Right lobe of liver (tissue), 4 donors: ENCODE data around the gene CYCS.

Source experiments
- CTCF ChIP-seq, 4 donors: fragments of 200-600 bp in 3 of 4; fragments of 450-650 bp in 1 of 4; IDR thresholded peaks; one replicate each; pipeline versions ENCODE4 v1.5.1 to v1.8.0; 2016 to 2022; ENCODE audit warnings: antibody characterized with exemption in 4 of 4, mild to moderate bottlenecking in 2 of 4
- POLR2A ChIP-seq: fragments of 450-650 bp; IDR thresholded peaks from one replicate; pipeline ENCODE4 v1.6.1; 2017; ENCODE audit warnings: antibody characterized with exemption, mild to moderate bottlenecking
- donor health status: DM: no; HTN: no; CAD: no.
- donor health status: DM: no; HTN: no; CAD: no.
- donor health status: DM: no; HTN: yes; CAD: no.

- no peak for TF ChIP-seq CTCF (IDR thresholded peaks at IDR 0.05)
- no peak for TF ChIP-seq POLR2A
Measured at GRCh38 chr7:25122373-25122772, 2.7 kb downstream of the CYCS start.
